OCI-LY7 (cell line): ENCODE measurements around the gene PLN. TPM values are rescaled to one million over a fixed set of nuclear protein-coding genes. Genes with fewer than 3 reads are reported as not detected.

Source experiments
- BruUV-seq: library from RNA; stranded (reverse); fragments of 400-500 nt; replicated peaks from 2 replicates; lab custom pipeline; 2021; lab: Mats Ljungman, UMichigan
- CTCF ChIA-PET: fragments of 300-600 bp; sonication (Branson Sonifier 250); formaldehyde crosslinking; loops from one replicate; lab custom pipeline; 2022; ENCODE audit warnings: antibody characterized with exemption; ENCODE audit not compliant: unreplicated experiment; lab: Charles Lee
- POLR2A ChIA-PET: fragments of 300-600 bp; sonication (Branson Sonifier 250); formaldehyde crosslinking; loops from one replicate; lab custom pipeline; 2022; ENCODE audit warnings: antibody characterized with exemption; lab: Charles Lee
- DNase-seq: peaks from one replicate; pipeline ENCODE4 v3.0.0-alpha.2; 2015; ENCODE audit warnings: low spot score
- H2AFZ ChIP-seq: fragments of 200-600 bp; sonication (generic), shearing (Covaris generic); 2 replicates; pipeline ENCODE4 v1.6.1; 2014; ENCODE audit warnings: mild to moderate bottlenecking, antibody characterized with exemption, low read length, moderate library complexity
- H3K27ac ChIP-seq: fragments of 200-600 bp; sonication (generic); 2 replicates; pipeline ENCODE4 v1.5.1; 2014; ENCODE audit warnings: mixed run types, low read depth, mild to moderate bottlenecking, moderate library complexity, low read length, inconsistent platforms; ENCODE audit not compliant: poor library complexity, severe bottlenecking
- H3K36me3 ChIP-seq: fragments of 200-600 bp; sonication (generic); 2 replicates; pipeline ENCODE4 v1.6.1; 2014; ENCODE audit warnings: mild to moderate bottlenecking, antibody characterized with exemption, low read length, moderate library complexity, mixed read lengths; ENCODE audit not compliant: insufficient read depth
- H3K4me1 ChIP-seq: fragments of 200-600 bp; sonication (generic); 2 replicates; pipeline ENCODE4 v1.5.1; 2014; ENCODE audit warnings: mild to moderate bottlenecking, low read length; ENCODE audit not compliant: insufficient read depth, poor library complexity, severe bottlenecking
- H3K4me2 ChIP-seq: fragments of 200-600 bp; sonication (generic); 2 replicates; pipeline ENCODE4 v1.6.1; 2014; ENCODE audit warnings: mild to moderate bottlenecking, low read length
- H3K4me3 ChIP-seq: fragments of 200-600 bp; sonication (generic); 2 replicates; pipeline ENCODE4 v1.5.1; 2014; ENCODE audit warnings: mild to moderate bottlenecking, low read depth, low read length; ENCODE audit not compliant: poor library complexity, severe bottlenecking
- H3K79me2 ChIP-seq: fragments of 200-600 bp; sonication (generic); 2 replicates; pipeline ENCODE4 v1.6.1; 2016; ENCODE audit warnings: low read depth, mild to moderate bottlenecking, low read length, moderate library complexity, mixed read lengths; ENCODE audit not compliant: insufficient read depth
- H3K9me2 ChIP-seq: fragments of 200-600 bp; sonication (generic); 2 replicates; pipeline ENCODE4 v1.6.1; 2016; ENCODE audit warnings: mild to moderate bottlenecking, low read length, mixed read lengths; ENCODE audit not compliant: insufficient read depth
- H3K9me3 ChIP-seq: fragments of 200-600 bp; sonication (generic); 2 replicates; pipeline ENCODE4 v1.6.1; 2014; ENCODE audit warnings: mild to moderate bottlenecking, mixed run types, low read length, mixed read lengths
- H4K20me1 ChIP-seq: fragments of 200-600 bp; sonication (generic); 2 replicates; pipeline ENCODE4 v1.6.1; 2014; ENCODE audit warnings: mild to moderate bottlenecking, antibody characterized with exemption, low read length, moderate library complexity, mixed read lengths; ENCODE audit not compliant: insufficient read depth
- EZH2phosphoT487 ChIP-seq: fragments of 200-600 bp; sonication (generic); IDR thresholded peaks from 2 replicates; pipeline ENCODE4 v1.6.1; 2018; ENCODE audit warnings: low read depth, borderline replicate concordance, mild to moderate bottlenecking, mixed run types, antibody characterized with exemption, low read length, moderate library complexity, mixed read lengths
- intact Hi-C: fragments of 100-400 bp; cut with micrococcal nuclease; formaldehyde crosslinking; loops from one replicate; pipeline ENCODE4 v1.10.0; 2022; ENCODE audit not compliant: unreplicated experiment
- total RNA-seq, 2 experiments: library from RNA; depleted of rRNA in 1 of 2; stranded (reverse); fragments of >200 nt in 1 of 2; shearing (Covaris generic) in 1 of 2; gene quantifications; 2 replicates each; pipeline ENCODE4 v1.2.3, GENCODE V29; 2014 to 2022
- TF ChIP-seq, protein P1 (sequence below): fragments of 200-600 bp; sonication (generic); conservative IDR thresholded peaks from 2 replicates; pipeline ENCODE4 v1.5.1; 2014; ENCODE audit warnings: mild to moderate bottlenecking, antibody characterized with exemption, low read length, moderate library complexity, mixed read lengths

The PLN gene
- total RNA-seq, 2 experiments from 2014 or later: not detected

DNA sequence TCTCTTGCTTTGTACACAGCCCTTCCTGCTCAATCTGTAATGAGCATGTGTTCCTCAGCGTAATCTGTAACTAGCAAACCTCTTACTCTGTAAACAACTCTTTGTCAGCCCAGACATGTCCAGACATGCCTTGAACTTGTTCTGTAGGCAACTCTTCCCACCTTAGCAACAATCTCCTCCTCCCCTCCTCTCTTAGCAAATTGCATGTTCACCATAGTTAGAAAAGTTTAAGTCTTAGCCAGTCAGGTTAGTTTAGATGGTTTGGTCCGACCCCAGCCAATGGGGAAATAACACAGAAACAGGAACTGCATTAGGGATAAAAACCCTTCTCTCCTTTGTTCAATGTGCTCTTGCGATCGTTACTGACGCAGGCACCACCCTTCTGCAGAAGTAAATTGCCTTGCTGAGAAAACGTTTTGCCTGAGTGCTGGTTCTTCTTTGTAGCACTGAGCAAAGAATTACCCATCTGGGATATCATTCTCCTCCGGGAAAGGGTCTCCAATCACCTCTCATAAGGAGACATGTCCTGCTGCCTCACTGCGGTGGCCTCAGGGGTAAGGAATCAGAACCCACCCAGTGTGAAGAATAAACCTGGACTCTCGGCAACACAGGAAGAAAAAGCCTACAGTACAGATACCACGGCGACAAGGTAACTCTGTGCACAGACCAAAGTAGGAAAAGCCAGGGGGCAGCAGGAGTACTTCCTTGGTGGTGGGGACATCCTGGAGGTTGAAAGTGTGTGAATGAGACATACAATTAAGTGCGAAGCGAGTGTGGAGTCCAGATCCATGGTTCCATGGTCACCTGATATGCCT lies 26.2 kb downstream of the PLN start:
- no peaks in the 10 kb centered on the region for H3K9me2 ChIP-seq
- no peaks in the 10 kb centered on the region for H3K4me1 ChIP-seq
- CTCF ChIA-PET: no interaction called here
- BruUV-seq: no TSS peak
- H2AFZ ChIP-seq: no peak overlapping the region
- POLR2A ChIA-PET: interaction anchor here (0.7 kb wide), 1 partner anchor 392 kb away, joined by 5 read pairs; no protein-coding TSS in a partner anchor
- H4K20me1 ChIP-seq: no peaks in the 10 kb centered on the region
- H3K4me2 ChIP-seq: no peak overlapping the region
- DNase-seq: peak; percentile 14
- H3K36me3 ChIP-seq: no peaks in the 10 kb centered on the region
- no peak overlapping the region for H3K27ac ChIP-seq
- H3K4me3 ChIP-seq: no peak overlapping the region
- H3K79me2 ChIP-seq: no peaks in the 10 kb centered on the region
- H3K9me3 ChIP-seq: peaks cover 11% of the 10 kb centered on the region
- intact Hi-C loops: no loop called here
- no peak for TF ChIP-seq EZH2phosphoT487
- TF ChIP-seq, protein P1, sequence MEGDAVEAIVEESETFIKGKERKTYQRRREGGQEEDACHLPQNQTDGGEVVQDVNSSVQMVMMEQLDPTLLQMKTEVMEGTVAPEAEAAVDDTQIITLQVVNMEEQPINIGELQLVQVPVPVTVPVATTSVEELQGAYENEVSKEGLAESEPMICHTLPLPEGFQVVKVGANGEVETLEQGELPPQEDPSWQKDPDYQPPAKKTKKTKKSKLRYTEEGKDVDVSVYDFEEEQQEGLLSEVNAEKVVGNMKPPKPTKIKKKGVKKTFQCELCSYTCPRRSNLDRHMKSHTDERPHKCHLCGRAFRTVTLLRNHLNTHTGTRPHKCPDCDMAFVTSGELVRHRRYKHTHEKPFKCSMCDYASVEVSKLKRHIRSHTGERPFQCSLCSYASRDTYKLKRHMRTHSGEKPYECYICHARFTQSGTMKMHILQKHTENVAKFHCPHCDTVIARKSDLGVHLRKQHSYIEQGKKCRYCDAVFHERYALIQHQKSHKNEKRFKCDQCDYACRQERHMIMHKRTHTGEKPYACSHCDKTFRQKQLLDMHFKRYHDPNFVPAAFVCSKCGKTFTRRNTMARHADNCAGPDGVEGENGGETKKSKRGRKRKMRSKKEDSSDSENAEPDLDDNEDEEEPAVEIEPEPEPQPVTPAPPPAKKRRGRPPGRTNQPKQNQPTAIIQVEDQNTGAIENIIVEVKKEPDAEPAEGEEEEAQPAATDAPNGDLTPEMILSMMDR: no peak

DNA sequence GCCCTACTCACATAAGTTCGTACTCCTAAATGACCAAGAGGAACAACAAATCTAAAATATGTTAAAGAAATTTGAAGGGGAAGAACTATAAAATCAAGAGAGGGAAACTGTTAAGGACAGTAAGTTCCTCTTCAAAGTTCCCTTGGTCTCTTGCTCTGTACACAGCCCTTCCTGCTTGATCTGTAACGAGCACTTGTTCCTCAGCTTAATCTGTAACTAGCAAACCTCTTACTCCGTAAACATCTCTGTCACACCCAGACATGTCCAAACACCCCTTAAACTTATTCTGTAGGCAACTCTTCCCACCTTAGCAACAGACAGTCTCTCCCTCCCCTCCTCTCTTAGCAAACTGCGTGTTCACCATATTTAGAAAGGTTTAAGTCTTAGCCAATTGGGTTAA lies 29.9 kb downstream of the PLN start:
- no peaks in the 10 kb centered on the region for H3K36me3 ChIP-seq
- no peaks in the 10 kb centered on the region for H3K9me2 ChIP-seq
- POLR2A ChIA-PET: no interaction called here
- no peak overlapping the region for H2AFZ ChIP-seq
- TF ChIP-seq EZH2phosphoT487: no peak
- TF ChIP-seq, protein P1: no peak
- no peaks in the 10 kb centered on the region for H3K79me2 ChIP-seq
- no TSS peak for BruUV-seq
- no peak overlapping the region for H3K27ac ChIP-seq
- CTCF ChIA-PET: no interaction called here
- no peak for DNase-seq
- H3K4me2 ChIP-seq: no peak overlapping the region
- intact Hi-C loops: no loop called here
- no peaks in the 10 kb centered on the region for H3K4me1 ChIP-seq
- H4K20me1 ChIP-seq: no peaks in the 10 kb centered on the region
- peaks cover 16% of the 10 kb centered on the region for H3K9me3 ChIP-seq
- no peak overlapping the region for H3K4me3 ChIP-seq

DNA sequence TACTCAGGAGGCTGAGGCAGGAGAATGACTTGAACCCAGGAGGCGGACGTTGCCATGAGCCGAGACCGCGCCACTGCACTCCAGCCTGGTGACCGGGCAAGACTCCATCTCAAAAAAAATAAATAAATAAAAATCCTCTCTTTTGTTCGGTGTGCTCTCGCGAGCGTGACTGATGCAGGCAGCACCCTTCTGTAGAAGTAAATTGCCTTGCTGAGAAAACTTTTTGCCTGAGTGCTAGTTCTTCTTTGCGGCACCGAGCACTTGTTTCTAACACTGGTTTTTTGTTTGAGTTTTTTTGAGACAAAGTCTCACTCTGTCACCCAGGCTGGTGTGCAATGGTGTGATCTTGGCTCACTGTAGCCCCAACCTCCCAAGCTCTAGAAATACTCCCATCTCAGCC lies 30.5 kb downstream of the PLN start:
- intact Hi-C loops: no loop called here
- peaks cover 16% of the 10 kb centered on the region for H3K9me3 ChIP-seq
- no TSS peak for BruUV-seq
- H2AFZ ChIP-seq: no peak overlapping the region
- no peak for TF ChIP-seq EZH2phosphoT487
- TF ChIP-seq, protein P1: no peak
- H3K36me3 ChIP-seq: no peaks in the 10 kb centered on the region
- no peak overlapping the region for H3K4me3 ChIP-seq
- no peak for DNase-seq
- POLR2A ChIA-PET: no interaction called here
- no peak overlapping the region for H3K4me2 ChIP-seq
- CTCF ChIA-PET: no interaction called here
- no peaks in the 10 kb centered on the region for H4K20me1 ChIP-seq
- H3K79me2 ChIP-seq: no peaks in the 10 kb centered on the region
- no peaks in the 10 kb centered on the region for H3K9me2 ChIP-seq
- no peak overlapping the region for H3K27ac ChIP-seq
- H3K4me1 ChIP-seq: no peaks in the 10 kb centered on the region
